IMR-90 (cell line): ENCODE results near the gene IRAK2. TPM values are rescaled to one million over a fixed set of nuclear protein-coding genes. Genes with fewer than 3 reads are reported as not detected.

Experiments
- ATAC-seq: fragments of 200-7000 bp; cut with Tn5 transposase; 2 replicates; pipeline ENCODE4 v1.9.1; 2020; ENCODE audit warnings: low read depth, mild to moderate bottlenecking, moderate library complexity
- BruUV-seq: library from RNA; stranded (reverse); fragments of 400-500 nt; replicated peaks from 2 replicates; lab custom pipeline; 2021; lab: Mats Ljungman, UMichigan
- CTCF ChIA-PET: fragments of 300-600 bp; formaldehyde crosslinking; extraction: SDS; loops from one replicate; lab custom pipeline; 2021; ENCODE audit warnings: antibody characterized with exemption; lab: Yijun Ruan, JAX
- POLR2A ChIA-PET: fragments of 300-600 bp; sonication (Branson Sonifier 250); formaldehyde crosslinking; loops from one replicate; lab custom pipeline; 2022; ENCODE audit warnings: antibody characterized with exemption; ENCODE audit not compliant: unreplicated experiment; lab: Charles Lee
- DNase-seq: peaks from one replicate; pipeline ENCODE4 v3.0.0; 2013
- H2AFZ ChIP-seq: replicated peaks from 2 replicates; pipeline ENCODE3; 2013; ENCODE audit warnings: low read length, mild to moderate bottlenecking; ENCODE audit not compliant: poor library complexity
- H2AK5ac ChIP-seq: 2 replicates; pipeline ENCODE4 v1.6.1; 2013; ENCODE audit warnings: low read depth, low read length, inconsistent platforms
- H2AK9ac ChIP-seq: replicated peaks from 2 replicates; pipeline ENCODE3; 2013; ENCODE audit warnings: mild to moderate bottlenecking, low read depth, low read length, moderate library complexity; ENCODE audit not compliant: poor library complexity
- H2BK120ac ChIP-seq: 2 replicates; pipeline ENCODE4 v1.6.1; 2013; ENCODE audit warnings: low read depth, low read length, inconsistent platforms
- H2BK15ac ChIP-seq: 3 replicates; pipeline ENCODE4 v1.6.1; 2013; ENCODE audit warnings: low read depth, low read length, inconsistent platforms
- H2BK20ac ChIP-seq: 2 replicates; pipeline ENCODE4 v1.6.1; 2013; ENCODE audit warnings: low read depth, mild to moderate bottlenecking, inconsistent platforms, low read length, moderate library complexity
- H2BK5ac ChIP-seq: 2 replicates; pipeline ENCODE4 v1.6.1; 2013; ENCODE audit warnings: mild to moderate bottlenecking, low read depth, low read length, inconsistent platforms; ENCODE audit not compliant: poor library complexity, severe bottlenecking
- H3K14ac ChIP-seq: replicated peaks from 2 replicates; pipeline ENCODE4 v1.6.1; 2013; ENCODE audit warnings: low read depth, low read length, inconsistent platforms
- H3K18ac ChIP-seq: 2 replicates; pipeline ENCODE4 v1.6.1; 2013; ENCODE audit warnings: low read depth, low read length, control low read depth
- H3K23ac ChIP-seq: 2 replicates; pipeline ENCODE4 v1.6.1; 2013; ENCODE audit warnings: low read depth, low read length, inconsistent platforms
- H3K27ac ChIP-seq: 2 replicates; pipeline ENCODE4 v1.5.1; 2013; ENCODE audit warnings: mild to moderate bottlenecking, control low read depth, low read length; ENCODE audit not compliant: insufficient read depth
- H3K27me3 ChIP-seq: 2 replicates; pipeline ENCODE4 v1.6.1; 2013; ENCODE audit warnings: low read length; ENCODE audit not compliant: control insufficient read depth, insufficient read depth
- H3K36me3 ChIP-seq: 2 replicates; pipeline ENCODE4 v1.6.1; 2013; ENCODE audit warnings: low read length, mixed read lengths; ENCODE audit not compliant: control insufficient read depth, insufficient read depth
- H3K4ac ChIP-seq: 2 replicates; pipeline ENCODE4 v1.6.1; 2013; ENCODE audit warnings: low read depth, low read length, inconsistent platforms
- H3K4me1 ChIP-seq: 2 replicates; pipeline ENCODE4 v1.6.1; 2013; ENCODE audit warnings: low read length, mixed read lengths; ENCODE audit not compliant: control insufficient read depth, insufficient read depth
- H3K4me2 ChIP-seq: 2 replicates; pipeline ENCODE4 v1.6.1; 2013; ENCODE audit warnings: low read depth, mild to moderate bottlenecking, control low read depth, low read length, moderate library complexity
- H3K4me3 ChIP-seq: 2 replicates; pipeline ENCODE4 v1.5.1; 2013; ENCODE audit warnings: low read depth, mild to moderate bottlenecking, control low read depth, low read length, moderate library complexity; ENCODE audit not compliant: insufficient read depth
- H3K56ac ChIP-seq: 2 replicates; pipeline ENCODE4 v1.6.1; 2013; ENCODE audit warnings: low read length, inconsistent platforms; ENCODE audit not compliant: insufficient read depth; ENCODE audit errors: extremely low read depth
- H3K79me1 ChIP-seq, 2 experiments: 2 replicates each; pipeline ENCODE4 v1.6.1; 2013; ENCODE audit warnings: low read length in 2 of 2, inconsistent platforms in 1 of 2, low read depth in 1 of 2
- H3K9ac ChIP-seq: 2 replicates; pipeline ENCODE4 v1.6.1; 2013; ENCODE audit warnings: low read depth, low read length, control low read depth
- H3K9me1 ChIP-seq: 2 replicates; pipeline ENCODE4 v1.6.1; 2013; ENCODE audit warnings: low read length, inconsistent platforms; ENCODE audit not compliant: insufficient read depth
- H3K9me3 ChIP-seq: 2 replicates; pipeline ENCODE4 v1.6.1; 2013; ENCODE audit warnings: low read length; ENCODE audit not compliant: control insufficient read depth, insufficient read depth
- H4K20me1 ChIP-seq: 2 replicates; pipeline ENCODE4 v1.6.1; 2013; ENCODE audit warnings: low read length, inconsistent platforms; ENCODE audit not compliant: insufficient read depth
- H4K5ac ChIP-seq: 2 replicates; pipeline ENCODE4 v1.6.1; 2013; ENCODE audit warnings: mild to moderate bottlenecking, low read depth, low read length, control low read depth
- H4K8ac ChIP-seq, 2 experiments: 2 replicates each; pipeline ENCODE4 v1.6.1; 2013; ENCODE audit warnings: low read depth in 2 of 2, low read length in 2 of 2, control low read depth in 1 of 2, inconsistent platforms in 1 of 2
- H4K91ac ChIP-seq: 2 replicates; pipeline ENCODE4 v1.6.1; 2013; ENCODE audit warnings: low read depth, low read length, inconsistent platforms; ENCODE audit not compliant: insufficient read depth
- CEBPB ChIP-seq: IDR thresholded peaks from 2 replicates; pipeline ENCODE4 v1.6.1; 2012; ENCODE audit warnings: low read depth, low read length, improper control_type of control experiment
- CTCF ChIP-seq: conservative IDR thresholded peaks from 2 replicates; pipeline ENCODE4 v1.5.1; 2012; ENCODE audit warnings: mild to moderate bottlenecking, low read depth, low read length, improper control_type of control experiment
- FOS ChIP-seq: fragments of 150-350 bp; IDR thresholded peaks from 2 replicates; pipeline ENCODE4 v1.6.1; 2016; ENCODE audit warnings: low read depth, low read length
- MAFK ChIP-seq: IDR thresholded peaks from 2 replicates; pipeline ENCODE4 v1.6.1; 2012; ENCODE audit warnings: low read depth, low read length, improper control_type of control experiment
- MAZ ChIP-seq: IDR thresholded peaks from 2 replicates; pipeline ENCODE4 v1.6.1; 2012; ENCODE audit warnings: low read depth, mild to moderate bottlenecking, low read length, improper control_type of control experiment, moderate library complexity, borderline replicate concordance
- MXI1 ChIP-seq: IDR thresholded peaks from 2 replicates; pipeline ENCODE4 v1.6.1; 2012; ENCODE audit warnings: low read depth, mild to moderate bottlenecking, low read length, moderate library complexity, borderline replicate concordance
- POLR2A ChIP-seq: IDR thresholded peaks from 2 replicates; pipeline ENCODE4 v1.6.1; 2012; ENCODE audit warnings: mild to moderate bottlenecking, low read depth, low read length
- RCOR1 ChIP-seq: IDR thresholded peaks from 2 replicates; pipeline ENCODE4 v1.6.1; 2012; ENCODE audit warnings: mild to moderate bottlenecking, low read length, improper control_type of control experiment; ENCODE audit not compliant: insufficient replicate concordance
- RFX5 ChIP-seq: IDR thresholded peaks from 2 replicates; pipeline ENCODE4 v1.8.0; 2012; ENCODE audit warnings: low read depth, mild to moderate bottlenecking, low read length, moderate library complexity
- SMC3 ChIP-seq: fragments of 150-350 bp; IDR thresholded peaks from 2 replicates; pipeline ENCODE4 v1.6.1; 2016; ENCODE audit warnings: low read depth, mild to moderate bottlenecking, antibody characterized with exemption, low read length, moderate library complexity
- WGBS, 2 experiments: methylation state at CpG; one replicate each; pipeline versions ENCODE4 v1.1.5 to v1.1.7; 2013; ENCODE audit warnings: missing lambda C conversion rate in 2 of 2; ENCODE audit not compliant: insufficient read length in 1 of 2; ENCODE audit errors: extremely low coverage in 2 of 2; 5-methylcytosine and 5-hydroxymethylcytosine counted together
- dilution Hi-C: fragments of 300-500 bp; cut with HindIII; formaldehyde crosslinking; loops from one replicate; pipeline ENCODE4 v1.14.3; 2018; ENCODE audit warnings: low sequenced_read_pairs; ENCODE audit not compliant: unreplicated experiment
- in situ Hi-C: fragments of 300-500 bp; cut with MboI; formaldehyde crosslinking; loops from 3 replicates; pipeline ENCODE4 v1.14.3; 2019; ENCODE audit warnings: low sequenced_read_pairs, inconsistent platforms, mixed read lengths
- intact Hi-C: fragments of 100-400 bp; cut with micrococcal nuclease; formaldehyde crosslinking; loops from 2 replicates; pipeline ENCODE4 v1.10.0; 2022
- polyA plus RNA-seq, 3 experiments: library from polyadenylated mRNA; depleted of rRNA; stranded (reverse); fragments of >200 nt; gene quantifications; 2 replicates each; pipeline ENCODE4 v1.2.3, GENCODE V29; 2012; ENCODE audit warnings: low replicate concordance in 1 of 3
- total RNA-seq: library from RNA; depleted of rRNA; stranded (reverse); fragments of >200 nt; gene quantifications from 2 replicates; pipeline ENCODE4 v1.2.3, GENCODE V29; 2012

Gene IRAK2
- total and polyA plus RNA-seq, 2 of the 4 experiments (the other 2 are of a cell fraction) = 6.9 to 8.1 TPM

- Histone ChIP-seq H3K56ac (no peak within 1 kb of the TSS), H3K4me2 (no peak within 1 kb of the TSS), H3K4me1 (no peaks in the 10 kb centered on the region), H2AK5ac (no peak within 1 kb of the TSS), H4K91ac (no peak within 1 kb of the TSS), H2AFZ (no peak within 1 kb of the TSS), H4K5ac (no peak within 1 kb of the TSS), H3K18ac (no peak within 1 kb of the TSS), H3K9me1 (no peaks in the 10 kb centered on the region), H3K27ac (no peak within 1 kb of the TSS), H2BK120ac (no peak within 1 kb of the TSS), H3K36me3 (peaks cover 21% of the 10 kb centered on the region), H3K23ac (no peak within 1 kb of the TSS), H3K79me1 (no peaks in the 10 kb centered on the region; a peak in 1 of 4 replicates), H3K9me3 (no peaks in the 10 kb centered on the region), H4K20me1 (no peaks in the 10 kb centered on the region), H2BK20ac (no peak within 1 kb of the TSS), H3K14ac (no peak within 1 kb of the TSS), H3K27me3 (no peaks in the 10 kb centered on the region), H2BK15ac (no peak within 1 kb of the TSS), H4K8ac (no peak within 1 kb of the TSS), H2AK9ac (no peak within 1 kb of the TSS), H3K4me3 (no peak within 1 kb of the TSS), H2BK5ac (no peak within 1 kb of the TSS), H3K4ac (no peak within 1 kb of the TSS), H3K9ac (no peak within 1 kb of the TSS)
- intact Hi-C loops (no loop called here), dilution Hi-C loops (no loop called here), in situ Hi-C loops (no loop called here)
- WGBS, 2 experiments = no CpG with 5 or more reads among the region's 12 CpGs
- ChIA-PET POLR2A (no interaction called here), CTCF (no interaction called here)
- no TSS peak for BruUV-seq
- DNase-seq = no peak
- ATAC-seq = no peak
- TF ChIP-seq POLR2A (no peak), SMC3 (no peak), MAFK (no peak), MXI1 (no peak), FOS (no peak), CTCF (no peak), MAZ (no peak), CEBPB (no peak), RFX5 (no peak), RCOR1 (no peak)
Measured at GRCh38 chr3:10292505-10293419, 128.0 kb downstream of the IRAK2 start, which contains the start of gene GHRL. Gene GHRL, minus strand, starts transcription at chr3:10292947. Its CDS starts 2,767 bp downstream, at chr3:10290180.
